ENCODE data around the gene CFAP58. TPM values are rescaled to one million over a fixed set of nuclear protein-coding genes. Genes with fewer than 3 reads are reported as not detected.

CFAP58 gene, protein sequence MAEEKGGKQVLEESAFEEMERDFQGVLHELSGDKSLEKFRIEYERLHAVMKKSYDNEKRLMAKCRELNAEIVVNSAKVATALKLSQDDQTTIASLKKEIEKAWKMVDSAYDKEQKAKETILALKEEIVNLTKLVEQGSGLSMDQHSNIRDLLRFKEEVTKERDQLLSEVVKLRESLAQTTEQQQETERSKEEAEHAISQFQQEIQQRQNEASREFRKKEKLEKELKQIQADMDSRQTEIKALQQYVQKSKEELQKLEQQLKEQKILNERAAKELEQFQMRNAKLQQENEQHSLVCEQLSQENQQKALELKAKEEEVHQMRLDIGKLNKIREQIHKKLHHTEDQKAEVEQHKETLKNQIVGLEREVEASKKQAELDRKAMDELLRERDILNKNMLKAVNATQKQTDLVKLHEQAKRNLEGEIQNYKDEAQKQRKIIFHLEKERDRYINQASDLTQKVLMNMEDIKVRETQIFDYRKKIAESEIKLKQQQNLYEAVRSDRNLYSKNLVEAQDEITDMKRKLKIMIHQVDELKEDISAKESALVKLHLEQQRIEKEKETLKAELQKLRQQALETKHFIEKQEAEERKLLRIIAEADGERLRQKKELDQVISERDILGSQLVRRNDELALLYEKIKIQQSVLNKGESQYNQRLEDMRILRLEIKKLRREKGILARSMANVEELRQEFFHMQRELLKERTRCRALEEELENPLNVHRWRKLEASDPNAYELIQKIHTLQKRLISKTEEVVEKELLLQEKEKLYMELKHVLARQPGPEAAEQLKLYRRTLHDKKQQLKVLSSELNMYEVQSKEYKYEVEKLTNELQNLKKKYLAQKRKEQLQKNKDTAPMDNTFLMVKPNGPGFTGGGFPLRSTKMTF
- total RNA-seq: 0.56 and 0.63 TPM in 2 replicates

DNA sequence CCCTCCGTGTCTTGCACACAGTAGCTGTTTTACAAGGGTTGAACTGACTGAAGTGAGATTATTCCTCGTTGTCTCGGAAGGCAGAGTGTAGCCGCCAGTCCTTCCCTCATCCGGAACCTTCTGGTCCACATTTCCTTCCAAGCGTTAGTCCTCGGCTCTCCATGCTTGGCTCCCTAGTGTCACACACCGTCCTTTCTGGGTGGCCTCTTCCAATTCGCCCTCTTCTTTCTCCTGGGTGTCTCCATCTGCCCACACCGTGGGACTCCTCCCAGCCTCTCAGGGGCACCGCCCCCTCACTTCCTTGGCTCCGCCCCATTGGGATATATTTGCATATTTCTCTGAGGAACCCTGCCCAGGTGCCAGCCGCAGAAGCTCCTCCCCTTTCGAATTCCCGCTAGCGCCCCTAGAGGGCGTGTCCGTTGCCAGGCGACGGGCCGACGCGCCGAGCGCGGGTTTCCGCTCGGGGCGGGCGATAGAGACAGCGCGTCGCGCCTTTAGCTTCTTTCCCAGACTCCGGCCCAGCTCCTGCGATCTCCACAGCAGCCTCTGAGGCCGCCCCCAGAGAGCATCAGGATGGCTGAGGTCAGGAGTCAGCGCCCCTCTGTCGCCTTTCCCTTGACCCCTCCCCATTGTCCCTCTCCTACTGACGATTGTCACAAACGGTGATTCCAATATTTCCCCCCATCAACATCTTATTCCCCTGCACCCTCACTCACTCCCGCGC lies at the start of gene CFAP58:
CFAP58 (plus strand) TSS at position 509 of the 724 bp plus-strand sequence; CDS start at position 574, 65 bp downstream.

DNA sequence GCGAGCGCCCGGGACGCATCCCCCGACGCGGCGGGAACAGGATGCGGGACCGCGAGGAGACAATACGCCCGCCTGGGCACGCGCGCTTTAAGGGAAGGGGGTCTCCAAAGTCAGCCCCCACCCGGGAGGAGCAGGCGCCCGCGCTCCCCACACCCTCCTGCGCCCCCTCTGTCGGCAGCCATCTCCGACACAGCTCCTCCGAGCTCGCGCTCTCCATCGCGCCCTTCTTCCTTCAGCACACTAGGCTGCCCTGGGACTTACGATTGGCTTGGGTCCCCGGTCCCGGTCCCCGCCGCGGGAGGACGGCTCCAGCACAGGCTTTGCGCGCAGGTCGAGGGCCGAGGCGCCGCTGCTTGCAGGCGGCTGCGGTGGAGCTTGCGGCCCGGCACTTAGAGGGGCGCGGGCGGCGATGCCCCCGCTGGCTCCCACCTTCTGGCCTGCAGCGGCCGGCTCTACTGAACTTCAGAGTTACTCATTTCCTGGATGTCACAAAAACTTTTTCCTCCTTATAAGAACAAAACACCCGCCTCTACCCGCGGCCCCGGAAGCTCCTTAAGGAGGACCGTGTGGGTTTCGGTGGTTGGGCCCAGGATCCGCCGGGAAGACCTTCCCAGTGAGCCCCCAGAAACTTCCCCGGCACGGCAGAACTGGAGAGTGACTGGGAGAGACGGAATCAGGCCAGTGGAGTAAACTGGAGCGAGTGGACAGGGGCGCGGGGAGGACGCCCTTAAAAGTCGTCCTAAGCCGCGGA lies 15.5 kb upstream of the CFAP58 start, which contains the start of gene ITPRIP:
ITPRIP (minus strand) TSS at position 481 of the 751 bp plus-strand sequence. CDS start 22,414 bp downstream, outside the sequence.

Other genes starting within 250 kb of the CFAP58 start
- 7.3 and 10.4 TPM in 2 replicates for gene SFR1, start 231.7 kb upstream of the CFAP58 start, total RNA-seq
- under 0.01 and 0.09 TPM in 2 replicates for gene CFAP43, start 121.5 kb upstream of the CFAP58 start, total RNA-seq
- 173 and 245 TPM in 2 replicates for gene GSTO1, start 98.9 kb upstream of the CFAP58 start, total RNA-seq
- gene GSTO2, start 84.6 kb upstream of the CFAP58 start, total RNA-seq: 0.18 and 0.66 TPM in 2 replicates
- 15.4 and 31.4 TPM in 2 replicates for gene ITPRIP, start 15.4 kb upstream of the CFAP58 start, total RNA-seq

Data from endothelial cell of coronary artery (primary cell).